Left ventricle myocardium inferior (tissue), 1 donor: ENCODE measurements around the gene CATSPER4. TPM values are rescaled to one million over a fixed set of nuclear protein-coding genes. Genes with fewer than 3 reads are reported as not detected.

ENCODE experiments used
- DNase-seq: peaks from one replicate; pipeline ENCODE4 v3.0.0-alpha.2; 2020
- H3K27ac ChIP-seq: fragments of 200-600 bp; replicated peaks from 2 replicates; pipeline ENCODE4 v1.8.0; 2021
- H3K27me3 ChIP-seq: fragments of 200-600 bp; 2 replicates; pipeline ENCODE4 v1.8.0; 2021; ENCODE audit warnings: low read depth
- H3K36me3 ChIP-seq: fragments of 200-600 bp; 2 replicates; pipeline ENCODE4 v1.8.0; 2021
- H3K4me1 ChIP-seq: fragments of 200-600 bp; 2 replicates; pipeline ENCODE4 v1.8.0; 2021
- H3K4me3 ChIP-seq: fragments of 200-600 bp; 2 replicates; pipeline ENCODE4 v1.8.0; 2021; ENCODE audit warnings: mild to moderate bottlenecking, moderate library complexity
- H3K9me3 ChIP-seq: fragments of 200-600 bp; replicated peaks from 2 replicates; pipeline ENCODE4 v1.8.0; 2021
- CTCF ChIP-seq: fragments of 200-600 bp; IDR thresholded peaks from 2 replicates; pipeline ENCODE4 v1.8.0; 2021; ENCODE audit warnings: antibody characterized with exemption, mild to moderate bottlenecking, borderline replicate concordance
- intact Hi-C: fragments of 100-400 bp; cut with micrococcal nuclease; formaldehyde crosslinking; loops from one replicate; pipeline ENCODE4 v1.11.0; 2022
- total RNA-seq: library from RNA; stranded (reverse); fragmentation: NEBNext Ultra II Directional; extraction: Animal tissue kit (Norgen Biotek cat#: 25700); gene quantifications from one replicate; pipeline ENCODE4 v1.2.1, GENCODE V29; 2021
- donor health status: DM: no; HTN: yes; CAD: no; lungs with severe emphysema.

Gene CATSPER4
- total RNA-seq, 1 donor from 2014 or later = not detected

- Histone ChIP-seq H3K4me1 (no peaks in the 10 kb centered on the region), H3K4me3 (no peak overlapping the region), H3K27ac (no peak overlapping the region), H3K36me3 (peaks cover 3% of the 10 kb centered on the region), H3K27me3 (no peaks in the 10 kb centered on the region), H3K9me3 (no peaks in the 10 kb centered on the region)
- TF ChIP-seq CTCF = no peak
- DNase-seq = no peak
- intact Hi-C loops = no loop called here
These were observed 589 bp upstream of the CATSPER4 start for GRCh38 chr1:26189751-26190275.

GRCh38 chr1:26191739-26192138, 1.3 kb downstream of the CATSPER4 start:
- H3K9me3 ChIP-seq = no peaks in the 10 kb centered on the region
- H3K27me3 ChIP-seq = no peaks in the 10 kb centered on the region
- no peak for TF ChIP-seq CTCF
- no peak overlapping the region for H3K27ac ChIP-seq
- peaks cover 3% of the 10 kb centered on the region for H3K36me3 ChIP-seq
- intact Hi-C loops = no loop called here
- no peak overlapping the region for H3K4me3 ChIP-seq
- no peak for DNase-seq
- no peaks in the 10 kb centered on the region for H3K4me1 ChIP-seq

GRCh38 chr1:26195805-26196204, 5.4 kb downstream of the CATSPER4 start:
- Histone ChIP-seq H3K9me3 (no peaks in the 10 kb centered on the region), H3K4me3 (no peak overlapping the region), H3K27me3 (peaks cover 11% of the 10 kb centered on the region), H3K4me1 (peaks cover under 1% of the 10 kb centered on the region), H3K27ac (no peak overlapping the region), H3K36me3 (no peaks in the 10 kb centered on the region)
- intact Hi-C loops = no loop called here
- DNase-seq = no peak
- TF ChIP-seq CTCF = no peak

- Histone ChIP-seq H3K9me3 (no peaks in the 10 kb centered on the region), H3K36me3 (no peaks in the 10 kb centered on the region), H3K4me3 (no peak overlapping the region), H3K27ac (no peak overlapping the region), H3K27me3 (peaks cover 11% of the 10 kb centered on the region), H3K4me1 (peaks cover 13% of the 10 kb centered on the region)
- no peak for DNase-seq
- TF ChIP-seq CTCF = no peak
- intact Hi-C loops = no loop called here
These were observed 6.9 kb downstream of the CATSPER4 start for GRCh38 chr1:26197301-26197700.

GRCh38 chr1:26197813-26198212, 7.4 kb downstream of the CATSPER4 start:
- H3K27me3 ChIP-seq = peaks cover 11% of the 10 kb centered on the region
- no peak for TF ChIP-seq CTCF
- H3K4me1 ChIP-seq = peaks cover 13% of the 10 kb centered on the region
- no peak for DNase-seq
- no peaks in the 10 kb centered on the region for H3K9me3 ChIP-seq
- no peak overlapping the region for H3K4me3 ChIP-seq
- intact Hi-C loops = no loop called here
- no peaks in the 10 kb centered on the region for H3K36me3 ChIP-seq
- H3K27ac ChIP-seq = no peak overlapping the region
